Stimulated activated CD4-positive, alpha-beta T cell treated with anti-CD3 and anti-CD28 coated beads, Interleukin-1b, Interleukin-23, amount 100 ng/mL, for 4 hours (primary cell): ENCODE results near the gene RUSF1.
"Not testable (repeated sequence)": the region's sequence is repeated elsewhere in the genome, so short reads cannot be mapped to it uniquely, and the experiment has no call there.

Source experiments
- DNase-seq, 2 donors: peaks; one replicate each; pipeline ENCODE4 v3.0.0-alpha.2; 2020; ENCODE audit warnings: low read depth in 2 of 2

Gene RUSF1

DNA sequence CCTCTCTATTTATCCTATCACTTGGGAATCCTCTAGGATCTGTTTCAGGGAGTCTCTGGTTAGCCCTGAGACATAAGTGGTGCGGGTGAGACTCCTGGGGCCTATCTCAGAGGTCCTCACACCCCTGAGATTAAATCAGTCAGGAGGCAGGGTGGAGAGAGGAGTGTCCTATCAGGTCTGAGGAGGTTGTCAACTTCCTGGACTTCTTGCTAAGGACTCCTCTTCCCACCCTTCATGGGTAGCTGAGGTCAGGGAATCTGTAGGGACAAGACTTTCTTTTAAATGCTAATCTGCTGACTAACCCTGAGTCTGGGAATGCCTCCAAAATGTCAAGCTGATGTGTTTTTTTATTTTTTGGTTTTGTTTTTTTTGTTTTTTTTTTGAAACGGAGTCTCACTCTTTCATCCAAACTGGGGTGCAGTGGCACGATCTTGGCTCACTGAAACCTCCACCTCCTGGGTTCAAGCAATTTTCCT is 55.5 kb downstream of the RUSF1 start:
- no peak for DNase-seq

GRCh38 chr16:31451681-31452351 is 56.4 kb downstream of the RUSF1 start:
- no peak for DNase-seq

GRCh38 chr16:31451201-31451600 is 57.0 kb downstream of the RUSF1 start:
- DNase-seq = no peak

DNA sequence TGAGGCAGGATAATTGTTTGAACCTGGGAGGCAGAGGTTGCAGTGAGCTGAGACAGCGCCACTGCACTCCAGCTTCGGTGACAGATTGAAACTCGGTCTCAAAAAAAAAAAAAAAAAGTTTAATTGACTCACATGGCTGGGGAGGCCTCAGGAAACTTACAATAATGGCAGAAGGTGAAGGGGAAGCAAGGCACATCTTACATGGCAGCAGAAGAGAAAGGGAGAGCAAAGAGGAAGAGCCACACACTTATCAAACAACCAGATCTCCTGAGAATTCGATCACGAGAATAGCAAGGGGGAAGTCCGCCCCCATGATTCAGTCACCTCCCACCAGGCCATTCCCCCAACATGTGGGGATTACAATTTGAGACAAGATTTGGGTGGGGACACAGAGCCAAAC is 62.3 kb downstream of the RUSF1 start:
- not testable (repeated sequence) for DNase-seq

GRCh38 chr16:31441956-31442355 is 66.2 kb downstream of the RUSF1 start:
- DNase-seq = no peak

GRCh38 chr16:31440516-31441184 is 67.5 kb downstream of the RUSF1 start:
- DNase-seq = no peak

- DNase-seq = no peak
Observed at GRCh38 chr16:31439519-31439918, 68.7 kb downstream of the RUSF1 start.
